ENCODE results near the gene AQP9. TPM values are rescaled to one million over a fixed set of nuclear protein-coding genes. Genes with fewer than 3 reads are reported as not detected.
A peak's percentile ranks its signal among the peaks of the same experiment; 100 is the strongest.

The AQP9 gene
- total RNA-seq, 1 donor from 2014 or later: not detected

- no peak for TF ChIP-seq CTCF (IDR thresholded peaks at IDR 0.05; ENCODE audit: unreplicated experiment)
- Mint-ChIP-seq H3K9me3 (ENCODE audit: unreplicated experiment) (no peaks in the 10 kb centered on the region), H3K4me1 (ENCODE audit: unreplicated experiment) (peaks cover 15% of the 10 kb centered on the region), H3K4me3 (ENCODE audit: unreplicated experiment) (no peak overlapping the region), H3K36me3 (ENCODE audit: low read depth, unreplicated experiment) (no peaks in the 10 kb centered on the region), H3K27me3 (ENCODE audit: unreplicated experiment) (no peaks in the 10 kb centered on the region), H3K27ac (ENCODE audit: unreplicated experiment) (no peak overlapping the region)
- no peak for DNase-seq (ENCODE audit: low spot score)
Observed at GRCh38 chr15:58137686-58138085, 495 bp upstream of the AQP9 start.

GRCh38 chr15:58139276-58139988 is 1.3 kb downstream of the AQP9 start:
- no peak for TF ChIP-seq CTCF (IDR thresholded peaks at IDR 0.05; ENCODE audit: unreplicated experiment)
- Mint-ChIP-seq H3K4me3 (ENCODE audit: unreplicated experiment) (no peak overlapping the region), H3K9me3 (ENCODE audit: unreplicated experiment) (no peaks in the 10 kb centered on the region), H3K27me3 (ENCODE audit: unreplicated experiment) (no peaks in the 10 kb centered on the region), H3K36me3 (ENCODE audit: low read depth, unreplicated experiment) (no peaks in the 10 kb centered on the region), H3K27ac (ENCODE audit: unreplicated experiment) (no peak overlapping the region), H3K4me1 (ENCODE audit: unreplicated experiment) (peaks cover 15% of the 10 kb centered on the region)
- no peak for DNase-seq (ENCODE audit: low spot score)

- H3K27ac Mint-ChIP-seq (ENCODE audit: unreplicated experiment): no peak overlapping the region
- no peak overlapping the region for H3K4me3 Mint-ChIP-seq (ENCODE audit: unreplicated experiment)
- DNase-seq (ENCODE audit: low spot score): no peak
- H3K36me3 Mint-ChIP-seq (ENCODE audit: low read depth, unreplicated experiment): no peaks in the 10 kb centered on the region
- H3K9me3 Mint-ChIP-seq (ENCODE audit: unreplicated experiment): no peaks in the 10 kb centered on the region
- H3K27me3 Mint-ChIP-seq (ENCODE audit: unreplicated experiment): no peaks in the 10 kb centered on the region
- TF ChIP-seq CTCF (IDR thresholded peaks at IDR 0.05; ENCODE audit: unreplicated experiment): no peak
- peaks cover 15% of the 10 kb centered on the region for H3K4me1 Mint-ChIP-seq (ENCODE audit: unreplicated experiment)
Observed at GRCh38 chr15:58139989-58140522, 1.9 kb downstream of the AQP9 start.

- H3K4me3 Mint-ChIP-seq (ENCODE audit: unreplicated experiment): no peak overlapping the region
- no peaks in the 10 kb centered on the region for H3K36me3 Mint-ChIP-seq (ENCODE audit: low read depth, unreplicated experiment)
- no peak for DNase-seq (ENCODE audit: low spot score)
- H3K27me3 Mint-ChIP-seq (ENCODE audit: unreplicated experiment): no peaks in the 10 kb centered on the region
- TF ChIP-seq CTCF (IDR thresholded peaks at IDR 0.05; ENCODE audit: unreplicated experiment): no peak
- H3K9me3 Mint-ChIP-seq (ENCODE audit: unreplicated experiment): no peaks in the 10 kb centered on the region
- H3K4me1 Mint-ChIP-seq (ENCODE audit: unreplicated experiment): peaks cover 15% of the 10 kb centered on the region
- peak overlapping the region; percentile 20 for H3K27ac Mint-ChIP-seq (ENCODE audit: unreplicated experiment)
Observed at GRCh38 chr15:58141894-58142293, 3.7 kb downstream of the AQP9 start.

- H3K4me1 Mint-ChIP-seq (ENCODE audit: unreplicated experiment): peaks cover 15% of the 10 kb centered on the region
- H3K4me3 Mint-ChIP-seq (ENCODE audit: unreplicated experiment): no peak overlapping the region
- DNase-seq (ENCODE audit: low spot score): no peak
- no peaks in the 10 kb centered on the region for H3K36me3 Mint-ChIP-seq (ENCODE audit: low read depth, unreplicated experiment)
- no peak for TF ChIP-seq CTCF (IDR thresholded peaks at IDR 0.05; ENCODE audit: unreplicated experiment)
- H3K27me3 Mint-ChIP-seq (ENCODE audit: unreplicated experiment): no peaks in the 10 kb centered on the region
- no peak overlapping the region for H3K27ac Mint-ChIP-seq (ENCODE audit: unreplicated experiment)
- H3K9me3 Mint-ChIP-seq (ENCODE audit: unreplicated experiment): no peaks in the 10 kb centered on the region
Observed at GRCh38 chr15:58142827-58143461, 4.8 kb downstream of the AQP9 start.

All from endothelial cell (in vitro differentiated cells).